GM12891 (cell line): ENCODE data around the gene BRS3.

ENCODE experiments used
- POLR2A ChIP-seq: IDR thresholded peaks from 2 replicates; pipeline ENCODE4 v1.6.1; 2011; ENCODE audit warnings: low read depth, low read length, control low read depth
- POLR2AphosphoS5 ChIP-seq: IDR thresholded peaks from 2 replicates; pipeline ENCODE4 v1.6.1; 2011; ENCODE audit warnings: low read depth, low read length, control low read depth
- POU2F2 ChIP-seq: IDR thresholded peaks from 2 replicates; pipeline ENCODE4 v1.6.1; 2011; ENCODE audit warnings: low read depth, mild to moderate bottlenecking, control low read depth, low read length, moderate library complexity
- SPI1 ChIP-seq: IDR thresholded peaks from 2 replicates; pipeline ENCODE4 v1.6.1; 2011; ENCODE audit warnings: low read depth, low read length, control low read depth

DNA sequence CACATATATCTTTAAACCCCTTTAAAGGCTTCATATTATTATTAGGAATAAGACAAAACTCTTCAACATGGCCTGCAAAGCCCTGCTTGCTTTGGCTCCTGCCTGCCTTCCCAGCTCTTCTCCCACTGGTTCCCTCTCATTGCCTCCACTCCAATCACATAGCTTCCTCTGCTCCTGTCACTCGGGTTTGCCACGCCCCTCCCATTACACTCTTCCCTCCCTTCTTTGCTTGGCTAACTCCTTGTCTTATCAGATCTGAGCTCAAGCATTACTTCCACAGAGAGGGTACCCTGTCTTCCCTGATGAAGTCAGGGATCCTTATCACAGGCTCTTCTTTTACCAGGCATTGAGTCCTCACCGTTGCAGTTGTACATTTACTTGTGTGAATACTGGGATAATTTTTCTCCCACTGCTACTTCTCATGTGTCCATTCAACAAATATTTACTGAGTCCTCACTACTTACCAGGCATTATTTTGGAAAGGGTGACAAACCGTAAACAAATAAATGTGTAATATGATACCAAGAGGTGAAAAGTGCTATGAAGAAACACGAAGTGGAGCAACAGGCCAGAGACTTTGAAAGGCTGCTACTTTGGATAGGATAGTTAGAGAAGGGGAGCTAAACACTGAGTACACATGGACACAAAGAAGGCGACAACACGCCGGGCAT, 41.0 kb downstream of the BRS3 start:
- TF ChIP-seq SPI1, result no peak
- TF ChIP-seq POLR2AphosphoS5, result no peak
- TF ChIP-seq POU2F2, result no peak
- TF ChIP-seq POLR2A, result no peak
